Measurements from ENCODE around the gene ZSCAN5B.

ZSCAN5B gene

GRCh38 chr19:56162258-56162657, 35.3 kb downstream of the ZSCAN5B start:
- H3K36me3 ChIP-seq = peaks cover 42 to 58% (median 46%) of the 10 kb centered on the region in 11 experiments
- no peak overlapping the region for H3K27ac ChIP-seq
- H3K9me3 ChIP-seq (replicated peaks in 1 of 11) = peaks cover 0 to 7% (median 0%) of the 10 kb centered on the region in 11 experiments; a peak in 5 of 22 replicates
- peaks cover 0 to 57% (median 31%) of the 10 kb centered on the region in 11 experiments; a peak in 16 of 22 replicates for H4K20me1 ChIP-seq
- no peak for TF ChIP-seq Cebpa-rat (IDR thresholded peaks at IDR 0.05)
- no peak overlapping the region for H3K9ac ChIP-seq
- peak overlapping the region; percentile 22 to 80 (median 60); a peak in 20 of 22 replicates for H3K4me2 ChIP-seq
- H3K27me3 ChIP-seq = no peaks in the 10 kb centered on the region
- no peak overlapping the region for H3K4me3 ChIP-seq
- peaks cover 23 to 45% (median 34%) of the 10 kb centered on the region in 10 experiments for H3K4me1 ChIP-seq

GRCh38 chr19:56161534-56161933, 36.0 kb downstream of the ZSCAN5B start:
- Histone ChIP-seq H3K36me3 (peaks cover 49 to 66% (median 53%) of the 10 kb centered on the region in 11 experiments), H3K9ac (no peak overlapping the region), H3K4me1 (peaks cover 23 to 45% (median 34%) of the 10 kb centered on the region in 10 experiments), H3K9me3 (replicated peaks in 1 of 11) (peaks cover 0 to 12% (median 0%) of the 10 kb centered on the region in 11 experiments; a peak in 7 of 22 replicates), H3K4me3 (no peak overlapping the region), H4K20me1 (peaks cover 0 to 65% (median 31%) of the 10 kb centered on the region in 11 experiments; a peak in 17 of 22 replicates), H3K27ac (no peak overlapping the region), H3K27me3 (no peaks in the 10 kb centered on the region), H3K4me2 (peak overlapping the region; percentile 22 to 80 (median 60); a peak in 18 of 22 replicates)
- TF ChIP-seq Cebpa-rat (IDR thresholded peaks at IDR 0.05) = no peak

- no peaks in the 10 kb centered on the region for H3K27me3 ChIP-seq
Observed at GRCh38 chr19:56159622-56160271, 37.8 kb downstream of the ZSCAN5B start.

GRCh38 chr19:56159009-56159559, 38.5 kb downstream of the ZSCAN5B start:
- no peak overlapping the region for H3K9ac ChIP-seq
- H3K36me3 ChIP-seq = peaks cover 73 to 90% (median 78%) of the 10 kb centered on the region in 11 experiments
- no peak overlapping the region for H3K27ac ChIP-seq
- no peak overlapping the region for H3K4me3 ChIP-seq
- peaks cover 0 to 12% (median 0%) of the 10 kb centered on the region in 11 experiments; a peak in 7 of 22 replicates for H3K9me3 ChIP-seq (replicated peaks in 1 of 11)
- no peak for TF ChIP-seq Cebpa-rat (IDR thresholded peaks at IDR 0.05)
- H3K4me2 ChIP-seq = no peak overlapping the region
- H3K27me3 ChIP-seq = no peaks in the 10 kb centered on the region
- H4K20me1 ChIP-seq = peaks cover 0 to 86% (median 51%) of the 10 kb centered on the region in 11 experiments; a peak in 19 of 22 replicates
- H3K4me1 ChIP-seq = peaks cover 23 to 44% (median 30%) of the 10 kb centered on the region in 10 experiments

More at GRCh38 chr19:56159622-56160271, 37.8 kb downstream of the ZSCAN5B start:
- TF ChIP-seq Cebpa-rat (IDR thresholded peaks at IDR 0.05) = no peak
- H3K27ac ChIP-seq = no peak overlapping the region
- H3K9me3 ChIP-seq (replicated peaks in 1 of 11) = peaks cover 0 to 12% (median 0%) of the 10 kb centered on the region in 11 experiments; a peak in 7 of 22 replicates
- peaks cover 0 to 82% (median 47%) of the 10 kb centered on the region in 11 experiments; a peak in 18 of 22 replicates for H4K20me1 ChIP-seq
- peaks cover 23 to 50% (median 34%) of the 10 kb centered on the region in 10 experiments for H3K4me1 ChIP-seq
- peaks cover 67 to 83% (median 71%) of the 10 kb centered on the region in 11 experiments for H3K36me3 ChIP-seq
- no peak overlapping the region for H3K4me3 ChIP-seq
- H3K4me2 ChIP-seq = no peak overlapping the region
- H3K9ac ChIP-seq = no peak overlapping the region

- H4K20me1 ChIP-seq = peaks cover 0 to 86% (median 51%) of the 10 kb centered on the region in 11 experiments; a peak in 21 of 22 replicates
- H3K27me3 ChIP-seq = no peaks in the 10 kb centered on the region
- peaks cover 0 to 12% (median 0%) of the 10 kb centered on the region in 11 experiments; a peak in 7 of 22 replicates for H3K9me3 ChIP-seq (replicated peaks in 1 of 11)
- no peak overlapping the region for H3K4me3 ChIP-seq
- H3K27ac ChIP-seq = no peak overlapping the region; a peak in 1 of 22 replicates
- H3K4me1 ChIP-seq = peaks cover 19 to 39% (median 25%) of the 10 kb centered on the region in 10 experiments
- peaks cover 82 to 98% (median 86%) of the 10 kb centered on the region in 11 experiments for H3K36me3 ChIP-seq
- 0 out of 22 replicates have a peak overlapping the region, but pooled peaks of 1 of the 11 experiments have one; percentile 3 for H3K4me2 ChIP-seq
- TF ChIP-seq Cebpa-rat (IDR thresholded peaks at IDR 0.05) = no peak
- no peak overlapping the region for H3K9ac ChIP-seq
Observed at GRCh38 chr19:56158170-56158757, 39.3 kb downstream of the ZSCAN5B start.

- H3K36me3 ChIP-seq = peaks cover 85 to 99% (median 95%) of the 10 kb centered on the region in 11 experiments
- H4K20me1 ChIP-seq = peaks cover 1 to 87% (median 56%) of the 10 kb centered on the region in 11 experiments; a peak in 21 of 22 replicates
- H3K4me2 ChIP-seq = no peak overlapping the region
- no peak for TF ChIP-seq Cebpa-rat (IDR thresholded peaks at IDR 0.05)
- no peak overlapping the region for H3K9ac ChIP-seq
- peaks cover 0 to 12% (median 0%) of the 10 kb centered on the region in 11 experiments; a peak in 7 of 22 replicates for H3K9me3 ChIP-seq (replicated peaks in 1 of 11)
- no peaks in the 10 kb centered on the region for H3K27me3 ChIP-seq
- H3K27ac ChIP-seq = no peak overlapping the region
- no peak overlapping the region for H3K4me3 ChIP-seq
- peaks cover 4 to 24% (median 11%) of the 10 kb centered on the region in 10 experiments for H3K4me1 ChIP-seq
Observed at GRCh38 chr19:56156768-56157167, 40.8 kb downstream of the ZSCAN5B start.

GRCh38 chr19:56155124-56155687, 42.4 kb downstream of the ZSCAN5B start:
- no peak overlapping the region for H3K9ac ChIP-seq
- H3K27ac ChIP-seq = no peak overlapping the region
- TF ChIP-seq Cebpa-rat (IDR thresholded peaks at IDR 0.05) = no peak

GRCh38 chr19:56153507-56153906, 44.1 kb downstream of the ZSCAN5B start:
- H3K36me3 ChIP-seq = peaks cover 66 to 91% (median 82%) of the 10 kb centered on the region in 11 experiments
- no peak overlapping the region for H3K4me3 ChIP-seq
- H3K27ac ChIP-seq = no peak overlapping the region
- peaks cover 0 to 20% (median 7%) of the 10 kb centered on the region in 10 experiments; a peak in 8 of 20 replicates for H3K4me1 ChIP-seq
- no peak overlapping the region for H3K4me2 ChIP-seq
- H3K9me3 ChIP-seq (replicated peaks in 1 of 11) = peaks cover 0 to 12% (median 0%) of the 10 kb centered on the region in 11 experiments; a peak in 7 of 22 replicates
- peak overlapping the region in 1 of 11 experiments; percentile 29; a peak in 1 of 22 replicates for H3K9ac ChIP-seq
- peaks cover 5 to 80% (median 63%) of the 10 kb centered on the region in 11 experiments; a peak in 21 of 22 replicates for H4K20me1 ChIP-seq
- no peak for TF ChIP-seq Cebpa-rat (IDR thresholded peaks at IDR 0.05)
- H3K27me3 ChIP-seq = no peaks in the 10 kb centered on the region

More at GRCh38 chr19:56155124-56155687, 42.4 kb downstream of the ZSCAN5B start:
- Histone ChIP-seq H3K27me3 (no peaks in the 10 kb centered on the region), H3K36me3 (peaks cover 72 to 91% (median 84%) of the 10 kb centered on the region in 11 experiments), H3K4me1 (peaks cover 0 to 20% (median 7%) of the 10 kb centered on the region in 10 experiments; a peak in 8 of 20 replicates), H3K4me3 (no peak overlapping the region), H3K4me2 (no peak overlapping the region), H3K9me3 (replicated peaks in 1 of 11) (peaks cover 0 to 12% (median 0%) of the 10 kb centered on the region in 11 experiments; a peak in 7 of 22 replicates), H4K20me1 (peaks cover 5 to 82% (median 57%) of the 10 kb centered on the region in 11 experiments; a peak in 21 of 22 replicates)
